ENCODE data around the gene PDE3B.

DNA sequence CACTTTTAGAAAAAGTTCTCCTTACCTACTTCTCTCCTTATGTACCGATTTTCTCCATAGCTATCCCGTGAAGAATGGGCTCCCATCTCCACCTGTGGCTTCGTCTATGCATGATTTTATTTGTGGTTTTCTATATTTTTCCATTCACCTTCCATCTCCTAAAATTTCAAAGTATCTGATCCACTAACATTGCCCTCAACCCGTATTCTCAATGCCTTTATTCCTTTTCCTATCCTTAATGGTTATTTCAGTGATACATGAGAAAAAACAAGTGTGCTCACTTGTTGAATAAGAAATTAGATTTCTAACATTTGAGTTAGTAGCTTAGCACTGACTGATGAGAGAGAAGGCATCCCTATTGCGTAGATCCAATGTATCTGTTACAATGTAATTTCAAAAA is 231.6 kb downstream of the PDE3B start:
- TF ChIP-seq, protein P1, sequence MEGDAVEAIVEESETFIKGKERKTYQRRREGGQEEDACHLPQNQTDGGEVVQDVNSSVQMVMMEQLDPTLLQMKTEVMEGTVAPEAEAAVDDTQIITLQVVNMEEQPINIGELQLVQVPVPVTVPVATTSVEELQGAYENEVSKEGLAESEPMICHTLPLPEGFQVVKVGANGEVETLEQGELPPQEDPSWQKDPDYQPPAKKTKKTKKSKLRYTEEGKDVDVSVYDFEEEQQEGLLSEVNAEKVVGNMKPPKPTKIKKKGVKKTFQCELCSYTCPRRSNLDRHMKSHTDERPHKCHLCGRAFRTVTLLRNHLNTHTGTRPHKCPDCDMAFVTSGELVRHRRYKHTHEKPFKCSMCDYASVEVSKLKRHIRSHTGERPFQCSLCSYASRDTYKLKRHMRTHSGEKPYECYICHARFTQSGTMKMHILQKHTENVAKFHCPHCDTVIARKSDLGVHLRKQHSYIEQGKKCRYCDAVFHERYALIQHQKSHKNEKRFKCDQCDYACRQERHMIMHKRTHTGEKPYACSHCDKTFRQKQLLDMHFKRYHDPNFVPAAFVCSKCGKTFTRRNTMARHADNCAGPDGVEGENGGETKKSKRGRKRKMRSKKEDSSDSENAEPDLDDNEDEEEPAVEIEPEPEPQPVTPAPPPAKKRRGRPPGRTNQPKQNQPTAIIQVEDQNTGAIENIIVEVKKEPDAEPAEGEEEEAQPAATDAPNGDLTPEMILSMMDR (IDR thresholded peaks at IDR 0.05 in 2 of 3, conservative IDR thresholded peaks at IDR 0.05 in 1 of 3; ENCODE audit: insufficient read depth in 2 of 3, low read depth in 1 of 3, low read length in 3 of 3) = no peak
- no peak for TF ChIP-seq RNF2 (IDR thresholded peaks at IDR 0.05)
- TF ChIP-seq POLR2A (conservative IDR thresholded peaks at IDR 0.05) = no peak
- no peak for TF ChIP-seq KLF16 (IDR thresholded peaks at IDR 0.05)
- TF ChIP-seq GTF2F1 (IDR thresholded peaks at IDR 0.05; ENCODE audit: low read depth, low read length) = no peak
- no peak for TF ChIP-seq KAT2B (IDR thresholded peaks at IDR 0.05; ENCODE audit: low read depth, low read length)
- no peak for TF ChIP-seq FOXM1 (IDR thresholded peaks at IDR 0.05; ENCODE audit: low read depth)
- no peak for TF ChIP-seq FOXM1 (CRISPR knock-in tag; IDR thresholded peaks at IDR 0.05; ENCODE audit: low read depth)
- TF ChIP-seq FOXK2 (conservative IDR thresholded peaks at IDR 0.05 in 1 of 2, IDR thresholded peaks at IDR 0.05 in 1 of 2; ENCODE audit: low read depth in 2 of 2) = no peak
- no peak for TF ChIP-seq SP2 (IDR thresholded peaks at IDR 0.05; ENCODE audit: extremely low read depth, low read depth, low read length, poor library complexity, severe bottlenecking)
- TF ChIP-seq GABPA (tag; conservative IDR thresholded peaks at IDR 0.05; ENCODE audit: low read depth) = no peak
- TF ChIP-seq, protein P2, sequence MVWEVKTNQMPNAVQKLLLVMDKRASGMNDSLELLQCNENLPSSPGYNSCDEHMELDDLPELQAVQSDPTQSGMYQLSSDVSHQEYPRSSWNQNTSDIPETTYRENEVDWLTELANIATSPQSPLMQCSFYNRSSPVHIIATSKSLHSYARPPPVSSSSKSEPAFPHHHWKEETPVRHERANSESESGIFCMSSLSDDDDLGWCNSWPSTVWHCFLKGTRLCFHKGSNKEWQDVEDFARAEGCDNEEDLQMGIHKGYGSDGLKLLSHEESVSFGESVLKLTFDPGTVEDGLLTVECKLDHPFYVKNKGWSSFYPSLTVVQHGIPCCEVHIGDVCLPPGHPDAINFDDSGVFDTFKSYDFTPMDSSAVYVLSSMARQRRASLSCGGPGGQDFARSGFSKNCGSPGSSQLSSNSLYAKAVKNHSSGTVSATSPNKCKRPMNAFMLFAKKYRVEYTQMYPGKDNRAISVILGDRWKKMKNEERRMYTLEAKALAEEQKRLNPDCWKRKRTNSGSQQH (CRISPR knock-in tag; IDR thresholded peaks at IDR 0.05) = no peak
- no peak for TF ChIP-seq JUND (IDR thresholded peaks at IDR 0.05; ENCODE audit: borderline replicate concordance, low read depth, low read length)
- TF ChIP-seq JUND (tag; IDR thresholded peaks at IDR 0.05; ENCODE audit: borderline replicate concordance, low read depth, low read length) = no peak
- TF ChIP-seq ZSCAN32 (CRISPR knock-in tag; IDR thresholded peaks at IDR 0.05) = no peak

Data from K562 (cell line).